ENCODE data around the gene ASTL. TPM values are rescaled to one million over a fixed set of nuclear protein-coding genes. Genes with fewer than 3 reads are reported as not detected.
"Not testable (repeated sequence)": the region's sequence is repeated elsewhere in the genome, so short reads cannot be mapped to it uniquely, and the experiment has no call there.

The ASTL gene
- total RNA-seq, 1 experiment from 2014 or later: 0.18 TPM

DNA sequence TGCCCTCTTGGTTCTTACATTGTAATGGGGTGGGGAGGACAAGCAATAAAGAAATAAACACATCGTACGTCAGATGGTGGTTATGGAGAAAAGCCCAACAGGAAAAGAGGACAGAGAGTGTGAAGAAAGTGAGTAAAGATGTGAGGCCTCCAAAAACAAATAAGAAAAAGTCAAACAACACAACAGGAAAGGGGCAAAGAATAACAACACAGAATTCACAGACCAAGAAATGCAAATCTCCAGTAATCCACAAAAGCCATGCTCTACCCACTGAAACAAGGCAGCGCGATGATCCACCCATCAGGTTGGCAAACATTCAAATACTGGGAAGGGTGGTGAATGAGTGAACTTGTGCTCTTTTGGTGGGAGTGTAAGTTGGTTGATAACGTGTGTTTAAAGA lies 23.6 kb upstream of the ASTL start:
- intact Hi-C loops (cut with micrococcal nuclease; ENCODE audit: unreplicated experiment) (no loop called here), in situ Hi-C loops (cut with HindIII; ENCODE audit: low pct_unique_long_range_greater_than_20kb, low sequenced_read_pairs) (loop anchor here (25.0 kb wide), 1 partner anchor 100 kb away; the partner anchor contains the start of genes CIAO1 and TMEM127)
- no peaks in the 10 kb centered on the region for H3K27me3 ChIP-seq (ENCODE audit: control insufficient read depth, insufficient read depth, low read length)
- no peak overlapping the region for H3K4me3 ChIP-seq (ENCODE audit: low read depth in 2 of 2, low read length in 2 of 2)
- POLR2A ChIA-PET: interaction anchor here (0.5 kb wide), 1 partner anchor 239 kb away, joined by 3 read pairs; no protein-coding TSS in a partner anchor
- no peaks in the 10 kb centered on the region for H3K9me3 ChIP-seq (ENCODE audit: control insufficient read depth, insufficient read depth, low read depth, low read length)
- CTCF ChIA-PET: interaction anchor here (0.6 kb wide), 1 partner anchor 13 kb away, joined by 5 read pairs; no protein-coding TSS in a partner anchor
- no peak overlapping the region for H3K27ac ChIP-seq (ENCODE audit: low read length)
- TF ChIP-seq, protein P1, sequence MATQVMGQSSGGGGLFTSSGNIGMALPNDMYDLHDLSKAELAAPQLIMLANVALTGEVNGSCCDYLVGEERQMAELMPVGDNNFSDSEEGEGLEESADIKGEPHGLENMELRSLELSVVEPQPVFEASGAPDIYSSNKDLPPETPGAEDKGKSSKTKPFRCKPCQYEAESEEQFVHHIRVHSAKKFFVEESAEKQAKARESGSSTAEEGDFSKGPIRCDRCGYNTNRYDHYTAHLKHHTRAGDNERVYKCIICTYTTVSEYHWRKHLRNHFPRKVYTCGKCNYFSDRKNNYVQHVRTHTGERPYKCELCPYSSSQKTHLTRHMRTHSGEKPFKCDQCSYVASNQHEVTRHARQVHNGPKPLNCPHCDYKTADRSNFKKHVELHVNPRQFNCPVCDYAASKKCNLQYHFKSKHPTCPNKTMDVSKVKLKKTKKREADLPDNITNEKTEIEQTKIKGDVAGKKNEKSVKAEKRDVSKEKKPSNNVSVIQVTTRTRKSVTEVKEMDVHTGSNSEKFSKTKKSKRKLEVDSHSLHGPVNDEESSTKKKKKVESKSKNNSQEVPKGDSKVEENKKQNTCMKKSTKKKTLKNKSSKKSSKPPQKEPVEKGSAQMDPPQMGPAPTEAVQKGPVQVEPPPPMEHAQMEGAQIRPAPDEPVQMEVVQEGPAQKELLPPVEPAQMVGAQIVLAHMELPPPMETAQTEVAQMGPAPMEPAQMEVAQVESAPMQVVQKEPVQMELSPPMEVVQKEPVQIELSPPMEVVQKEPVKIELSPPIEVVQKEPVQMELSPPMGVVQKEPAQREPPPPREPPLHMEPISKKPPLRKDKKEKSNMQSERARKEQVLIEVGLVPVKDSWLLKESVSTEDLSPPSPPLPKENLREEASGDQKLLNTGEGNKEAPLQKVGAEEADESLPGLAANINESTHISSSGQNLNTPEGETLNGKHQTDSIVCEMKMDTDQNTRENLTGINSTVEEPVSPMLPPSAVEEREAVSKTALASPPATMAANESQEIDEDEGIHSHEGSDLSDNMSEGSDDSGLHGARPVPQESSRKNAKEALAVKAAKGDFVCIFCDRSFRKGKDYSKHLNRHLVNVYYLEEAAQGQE (IDR thresholded peaks at IDR 0.05; ENCODE audit: insufficient read depth in 1 of 2, low read depth in 2 of 2, low read length in 1 of 2): no peak
- TF ChIP-seq TCF7L2 (IDR thresholded peaks at IDR 0.05; ENCODE audit: low read depth, low read length): no peak
- TF ChIP-seq POLR2AphosphoS5 (IDR thresholded peaks at IDR 0.05; ENCODE audit: low read depth, low read length): no peak
- no peak for TF ChIP-seq SIN3A (IDR thresholded peaks at IDR 0.05; ENCODE audit: borderline replicate concordance, insufficient read depth, low read depth, low read length)
- TF ChIP-seq CTCF (IDR thresholded peaks at IDR 0.05): no peak
- H3K4me1 ChIP-seq (ENCODE audit: control insufficient read depth, insufficient read depth, low read length): no peaks in the 10 kb centered on the region
- ATAC-seq: no peak
- H3K36me3 ChIP-seq (ENCODE audit: control insufficient read depth, insufficient read depth, low read length): no peaks in the 10 kb centered on the region
- DNase-seq (ENCODE audit: low read depth, low spot score): no peak
- no TSS peak for BruUV-seq (replicated peaks)

GRCh38 chr2:96160366-96160765 lies 22.1 kb upstream of the ASTL start:
- DNase-seq (ENCODE audit: low read depth, low spot score); H3K27ac ChIP-seq (ENCODE audit: low read length); H3K36me3 ChIP-seq (ENCODE audit: control insufficient read depth, insufficient read depth, low read length); H3K9me3 ChIP-seq (ENCODE audit: control insufficient read depth, insufficient read depth, low read depth, low read length); H3K4me1 ChIP-seq (ENCODE audit: control insufficient read depth, insufficient read depth, low read length); H3K27me3 ChIP-seq (ENCODE audit: control insufficient read depth, insufficient read depth, low read length); ATAC-seq; BruUV-seq (replicated peaks); CTCF ChIA-PET; H3K4me3 ChIP-seq (ENCODE audit: low read depth in 2 of 2, low read length in 2 of 2); POLR2A ChIA-PET; intact Hi-C loops (cut with micrococcal nuclease; ENCODE audit: unreplicated experiment): not testable (repeated sequence)
- in situ Hi-C loops (cut with HindIII; ENCODE audit: low pct_unique_long_range_greater_than_20kb, low sequenced_read_pairs): loop anchor here (25.0 kb wide), 1 partner anchor 102 kb away; the partner anchor contains the start of genes CIAO1 and TMEM127

DNA sequence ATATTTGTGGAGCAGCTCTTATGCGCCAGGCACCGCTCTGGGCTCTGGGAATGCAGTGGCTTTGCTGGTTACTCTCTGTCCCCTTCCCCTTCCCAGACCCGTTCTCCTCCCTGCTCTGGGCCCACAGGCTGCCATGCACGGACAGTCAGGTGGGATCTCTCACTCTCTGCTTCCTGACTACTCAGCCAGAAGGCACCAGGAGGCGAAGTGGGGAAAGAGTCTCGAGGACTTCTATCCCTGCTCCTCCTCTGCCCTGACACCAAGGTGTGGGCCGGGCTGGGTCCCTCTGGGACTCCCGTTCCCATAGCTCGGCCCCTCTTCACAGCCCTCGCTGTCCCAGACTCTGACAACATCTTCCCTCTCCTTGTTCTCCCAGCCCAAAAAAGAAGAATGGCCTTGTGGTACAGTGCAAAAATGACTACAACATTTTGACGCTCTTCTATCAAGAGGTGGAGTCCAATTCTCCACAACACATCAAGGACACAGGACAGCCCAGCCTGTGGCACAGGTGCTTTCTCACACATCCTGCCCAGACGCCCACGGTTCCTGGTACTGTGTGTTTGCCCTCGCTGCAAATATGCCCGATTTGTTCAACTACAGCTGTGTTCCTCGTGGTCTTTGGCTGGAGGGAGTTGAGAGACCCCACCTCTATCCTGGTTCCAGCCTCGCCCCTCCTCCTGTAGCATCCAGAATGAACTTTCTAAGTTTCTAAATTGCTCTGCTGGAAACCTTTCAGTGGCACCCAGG lies 21.0 kb upstream of the ASTL start:
- DNase-seq (ENCODE audit: low read depth, low spot score) (no peak), ATAC-seq (no peak)
- in situ Hi-C loops (cut with HindIII; ENCODE audit: low pct_unique_long_range_greater_than_20kb, low sequenced_read_pairs) (loop anchor here (25.0 kb wide), 1 partner anchor 103 kb away; the partner anchor contains the start of genes CIAO1 and TMEM127), intact Hi-C loops (cut with micrococcal nuclease; ENCODE audit: unreplicated experiment) (no loop called here)
- no peaks in the 10 kb centered on the region for H3K9me3 ChIP-seq (ENCODE audit: control insufficient read depth, insufficient read depth, low read depth, low read length)
- no peaks in the 10 kb centered on the region for H3K27me3 ChIP-seq (ENCODE audit: control insufficient read depth, insufficient read depth, low read length)
- ChIA-PET CTCF (no interaction called here), POLR2A (no interaction called here)
- BruUV-seq (replicated peaks): no TSS peak
- no peak overlapping the region for H3K4me3 ChIP-seq (ENCODE audit: low read depth in 2 of 2, low read length in 2 of 2)
- no peaks in the 10 kb centered on the region for H3K36me3 ChIP-seq (ENCODE audit: control insufficient read depth, insufficient read depth, low read length)
- no peaks in the 10 kb centered on the region for H3K4me1 ChIP-seq (ENCODE audit: control insufficient read depth, insufficient read depth, low read length)
- TF ChIP-seq TCF7L2 (IDR thresholded peaks at IDR 0.05; ENCODE audit: low read depth, low read length) (no peak), CTCF (IDR thresholded peaks at IDR 0.05) (no peak), POLR2AphosphoS5 (IDR thresholded peaks at IDR 0.05; ENCODE audit: low read depth, low read length) (no peak), SIN3A (IDR thresholded peaks at IDR 0.05; ENCODE audit: borderline replicate concordance, insufficient read depth, low read depth, low read length) (no peak)
- TF ChIP-seq, protein P1 (IDR thresholded peaks at IDR 0.05; ENCODE audit: insufficient read depth in 1 of 2, low read depth in 2 of 2, low read length in 1 of 2): no peak
- H3K27ac ChIP-seq (ENCODE audit: low read length): no peak overlapping the region

Data from Panc1 (cell line).